Astrocyte (in vitro differentiated cells and primary cell): ENCODE results near the gene BTBD1. TPM values are rescaled to one million over a fixed set of nuclear protein-coding genes. Genes with fewer than 3 reads are reported as not detected.
"Not testable (repeated sequence)": the region's sequence is repeated elsewhere in the genome, so short reads cannot be mapped to it uniquely, and the experiment has no call there.

ENCODE experiments used
- DNase-seq: peaks from one replicate; pipeline ENCODE4 v3.0.0-alpha.2; 2010; ENCODE audit warnings: low read depth
- FAIRE-seq: peaks from 2 replicates; lab custom pipeline; 2011; peaks lifted over from hg19 to GRCh38; lab: Jason Lieb, UNC
- H2AFZ ChIP-seq: 2 replicates; pipeline ENCODE4 v1.6.0; 2012; ENCODE audit warnings: low read depth, low read length, inconsistent platforms
- H3K27ac ChIP-seq: 2 replicates; pipeline ENCODE4 v1.5.1; 2011; ENCODE audit warnings: low read depth, low read length, inconsistent platforms
- H3K27me3 ChIP-seq: 2 replicates; pipeline ENCODE4 v1.6.0; 2011; ENCODE audit warnings: low read length, inconsistent platforms; ENCODE audit not compliant: insufficient read depth
- H3K36me3 ChIP-seq: 2 replicates; pipeline ENCODE4 v1.5.1; 2011; ENCODE audit warnings: low read length, inconsistent platforms; ENCODE audit not compliant: insufficient read depth
- H3K4me1 ChIP-seq: 2 replicates; pipeline ENCODE4 v1.5.1; 2011; ENCODE audit warnings: low read length, inconsistent platforms; ENCODE audit not compliant: insufficient read depth
- H3K4me2 ChIP-seq: 2 replicates; pipeline ENCODE4 v1.6.0; 2012; ENCODE audit warnings: low read length, inconsistent platforms
- H3K4me3 ChIP-seq: 2 replicates; pipeline ENCODE4 v1.5.1; 2011; ENCODE audit warnings: low read depth, mild to moderate bottlenecking, low read length, inconsistent platforms; ENCODE audit not compliant: insufficient read depth
- H3K79me2 ChIP-seq: 2 replicates; pipeline ENCODE4 v1.6.0; 2012; ENCODE audit warnings: mild to moderate bottlenecking, low read length, inconsistent platforms; ENCODE audit not compliant: insufficient read depth
- H3K9ac ChIP-seq: 2 replicates; pipeline ENCODE4 v1.6.0; 2012; ENCODE audit warnings: mild to moderate bottlenecking, low read length, inconsistent platforms
- H3K9me3 ChIP-seq: 2 replicates; pipeline ENCODE4 v1.5.1; 2012; ENCODE audit warnings: low read depth, mild to moderate bottlenecking, low read length, inconsistent platforms; ENCODE audit not compliant: insufficient read depth
- H4K20me1 ChIP-seq: 2 replicates; pipeline ENCODE4 v1.6.0; 2012; ENCODE audit warnings: low read length, inconsistent platforms; ENCODE audit not compliant: insufficient read depth
- H3K27ac Mint-ChIP-seq: one replicate; pipeline ENCODE4 v1.8.0; 2021; ENCODE audit warnings: mild to moderate bottlenecking, mixed read lengths; ENCODE audit not compliant: unreplicated experiment
- H3K27me3 Mint-ChIP-seq: one replicate; pipeline ENCODE4 v1.8.0; 2021; ENCODE audit warnings: low read depth, mixed read lengths; ENCODE audit not compliant: unreplicated experiment
- H3K36me3 Mint-ChIP-seq: one replicate; pipeline ENCODE4 v1.8.0; 2021; ENCODE audit warnings: low read depth, mixed read lengths; ENCODE audit not compliant: unreplicated experiment
- H3K4me1 Mint-ChIP-seq: one replicate; pipeline ENCODE4 v1.8.0; 2021; ENCODE audit warnings: low read depth, mixed read lengths; ENCODE audit not compliant: unreplicated experiment
- H3K4me3 Mint-ChIP-seq: one replicate; pipeline ENCODE4 v1.8.0; 2021; ENCODE audit warnings: mild to moderate bottlenecking, moderate library complexity, mixed read lengths; ENCODE audit not compliant: unreplicated experiment
- H3K9me3 Mint-ChIP-seq: one replicate; pipeline ENCODE4 v1.8.0; 2021; ENCODE audit warnings: mild to moderate bottlenecking, mixed read lengths; ENCODE audit not compliant: unreplicated experiment
- CTCF ChIP-seq: IDR thresholded peaks from 2 replicates; pipeline ENCODE4 v1.5.1; 2011; ENCODE audit warnings: low read depth, mild to moderate bottlenecking, inconsistent platforms, low read length, moderate library complexity; ENCODE audit not compliant: insufficient read depth
- EZH2 ChIP-seq: IDR thresholded peaks from 2 replicates; pipeline ENCODE4 v1.6.1; 2012; ENCODE audit warnings: mild to moderate bottlenecking, low read length, inconsistent platforms; ENCODE audit not compliant: insufficient read depth
- total RNA-seq: library from RNA; stranded (reverse); gene quantifications from 2 replicates; pipeline ENCODE4 v1.2.1, GENCODE V29; 2021

Gene BTBD1
- total RNA-seq, 1 donor from 2014 or later, result 61.1 TPM

- Histone ChIP-seq H3K4me2 (no peak overlapping the region), H3K27ac (no peak overlapping the region), H3K27me3 (no peaks in the 10 kb centered on the region), H3K9me3 (no peaks in the 10 kb centered on the region), H3K79me2 (peaks cover 88% of the 10 kb centered on the region), H3K36me3 (peaks cover 11% of the 10 kb centered on the region), H3K9ac (no peak overlapping the region), H4K20me1 (peaks cover 66% of the 10 kb centered on the region), H2AFZ (no peak overlapping the region), H3K4me1 (no peaks in the 10 kb centered on the region), H3K4me3 (no peak overlapping the region)
- no peak overlapping the region for H3K27ac Mint-ChIP-seq
- DNase-seq, result peak; percentile 48
- no peaks in the 10 kb centered on the region for H3K9me3 Mint-ChIP-seq
- H3K27me3 Mint-ChIP-seq, result no peaks in the 10 kb centered on the region
- no peak overlapping the region for H3K4me3 Mint-ChIP-seq
- FAIRE-seq, result no peak
- H3K36me3 Mint-ChIP-seq, result peaks cover 18% of the 10 kb centered on the region
- TF ChIP-seq EZH2 (no peak), CTCF (no peak)
- H3K4me1 Mint-ChIP-seq, result no peaks in the 10 kb centered on the region
Measured at GRCh38 chr15:83039206-83039605, 27.8 kb downstream of the BTBD1 start.

GRCh38 chr15:83036253-83036652 lies 30.8 kb downstream of the BTBD1 start:
- no peak overlapping the region for H3K4me2 ChIP-seq
- Mint-ChIP-seq H3K27ac (no peak overlapping the region), H3K27me3 (no peaks in the 10 kb centered on the region), H3K4me1 (no peaks in the 10 kb centered on the region), H3K9me3 (no peaks in the 10 kb centered on the region), H3K4me3 (no peak overlapping the region), H3K36me3 (peaks cover 20% of the 10 kb centered on the region)
- no peak for FAIRE-seq
- H3K4me1 ChIP-seq, result no peaks in the 10 kb centered on the region
- H2AFZ ChIP-seq, result no peak overlapping the region
- no peaks in the 10 kb centered on the region for H3K9me3 ChIP-seq
- no peak for DNase-seq
- TF ChIP-seq EZH2 (no peak), CTCF (no peak)
- H3K36me3 ChIP-seq, result peaks cover 6% of the 10 kb centered on the region
- H3K27ac ChIP-seq, result no peak overlapping the region
- H3K9ac ChIP-seq, result no peak overlapping the region
- H3K27me3 ChIP-seq, result no peaks in the 10 kb centered on the region
- no peak overlapping the region for H3K4me3 ChIP-seq
- H4K20me1 ChIP-seq, result peaks cover 68% of the 10 kb centered on the region
- H3K79me2 ChIP-seq, result peaks cover 100% of the 10 kb centered on the region

- Histone ChIP-seq H3K79me2 (peaks cover 63% of the 10 kb centered on the region), H4K20me1 (peaks cover 53% of the 10 kb centered on the region), H3K36me3 (peaks cover 10% of the 10 kb centered on the region)
- not testable (repeated sequence) for H3K4me3 ChIP-seq, H2AFZ ChIP-seq, H3K4me2 ChIP-seq, H3K9me3 Mint-ChIP-seq, H3K27me3 Mint-ChIP-seq, H3K27me3 ChIP-seq, FAIRE-seq, H3K9ac ChIP-seq, H3K27ac Mint-ChIP-seq, H3K9me3 ChIP-seq, H3K4me3 Mint-ChIP-seq, H3K4me1 ChIP-seq, H3K27ac ChIP-seq, DNase-seq
- Mint-ChIP-seq H3K36me3 (peaks cover 16% of the 10 kb centered on the region), H3K4me1 (peaks cover 13% of the 10 kb centered on the region)
Measured at GRCh38 chr15:83031234-83031633, 35.8 kb downstream of the BTBD1 start.
